Esophagus squamous epithelium (tissue), 5 donors: ENCODE measurements around the gene GID8. TPM values are rescaled to one million over a fixed set of nuclear protein-coding genes. Genes with fewer than 3 reads are reported as not detected.

Source experiments
- DNase-seq: peaks from one replicate; lab custom pipeline; 2025; lab: John Stamatoyannopoulos, UW
- H3K27ac ChIP-seq, 4 donors: fragments of 200-600 bp; sonication (generic); one replicate each; pipeline ENCODE4 v1.5.1; 2016 to 2019; ENCODE audit warnings: mild to moderate bottlenecking in 1 of 4
- H3K27me3 ChIP-seq, 4 donors: fragments of 200-600 bp; sonication (generic); 1 replicate in 3 of 4; 2 replicates in 1 of 4; pipeline versions ENCODE4 v1.5.1 to v1.6.0; 2017 to 2021; ENCODE audit warnings: antibody characterized with exemption in 1 of 4
- H3K36me3 ChIP-seq, 3 donors: fragments of 200-600 bp; sonication (generic); one replicate each; pipeline ENCODE4 v1.5.1; 2016 to 2019
- H3K4me1 ChIP-seq, 3 donors: fragments of 200-600 bp; sonication (generic); one replicate each; pipeline ENCODE4 v1.5.1; 2017 to 2019
- H3K4me3 ChIP-seq, 4 donors: fragments of 200-600 bp; sonication (generic); 1 replicate in 3 of 4; 2 replicates in 1 of 4; pipeline ENCODE4 v1.5.1; 2016 to 2019; ENCODE audit warnings: mild to moderate bottlenecking in 2 of 4, moderate library complexity in 1 of 4
- H3K9me3 ChIP-seq, 3 donors: fragments of 200-600 bp; sonication (generic); one replicate each; pipeline ENCODE4 v1.5.1; 2016 to 2019
- CTCF ChIP-seq, 6 experiments: fragments of 450-650 bp in 4 of 6; fragments of 200-600 bp in 2 of 6; sonication (generic) in 2 of 6; IDR thresholded peaks; one replicate each; pipeline ENCODE4 v1.5.1; 2016 to 2019; ENCODE audit warnings: antibody characterized with exemption in 6 of 6, mild to moderate bottlenecking in 4 of 6, moderate library complexity in 4 of 6
- POLR2A ChIP-seq, 4 donors: fragments of 450-650 bp; IDR thresholded peaks; one replicate each; pipeline ENCODE4 v1.6.1; 2017; ENCODE audit warnings: antibody characterized with exemption in 4 of 4, mild to moderate bottlenecking in 4 of 4, moderate library complexity in 3 of 4
- WGBS, 2 donors: methylation state at CpG; one replicate each; pipeline ENCODE4 v1.1.5; 2018; 5-methylcytosine and 5-hydroxymethylcytosine counted together
- intact Hi-C: fragments of 100-400 bp; cut with DNase I; formaldehyde crosslinking; loops from one replicate; pipeline ENCODE4 v1.15.0; 2022
- total RNA-seq, 4 donors: library from RNA; depleted of rRNA; stranded (reverse); fragments of >200 nt; gene quantifications; one replicate each; pipeline ENCODE4 v1.1.0, GENCODE V29; 2016
- donor health status: DM: yes; HTN: yes; CAD: no.

The GID8 gene
- total RNA-seq, 4 donors from 2014 or later: 41.0 to 51.2 (median 44.1) TPM

DNA sequence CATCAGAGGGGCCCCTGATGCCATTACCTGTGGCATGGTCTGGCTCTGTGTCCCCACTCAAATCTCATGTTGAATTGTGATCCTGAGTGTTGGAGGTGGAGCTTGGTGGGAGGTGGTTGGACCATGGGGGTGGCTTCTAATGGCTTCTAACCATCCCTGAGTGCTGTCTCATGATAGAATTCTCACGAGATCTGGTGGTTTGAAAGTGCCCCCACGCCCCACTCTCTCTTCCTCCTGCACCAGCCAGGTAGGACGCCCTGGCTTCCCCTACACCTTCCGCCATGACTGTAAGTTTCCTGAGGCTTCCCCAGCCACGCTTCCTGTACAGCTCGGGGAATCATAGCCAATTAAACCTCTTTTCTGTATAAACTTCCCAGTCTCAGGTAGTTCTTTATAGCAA, 53.9 kb downstream of the GID8 start:
- 60 to 62% methylated on average over 5 to 6 of the region's 6 CpGs for WGBS, 2 donors
- TF ChIP-seq POLR2A (IDR thresholded peaks at IDR 0.05) (no peak), CTCF (IDR thresholded peaks at IDR 0.05) (no peak)
- intact Hi-C loops: no loop called here
- Histone ChIP-seq H3K4me1 (no peaks in the 10 kb centered on the region), H3K27me3 (peaks cover 0 to 94% (median 0%) of the 10 kb centered on the region in 4 donors), H3K27ac (no peak overlapping the region), H3K36me3 (no peaks in the 10 kb centered on the region), H3K9me3 (no peaks in the 10 kb centered on the region), H3K4me3 (no peak overlapping the region)
- DNase-seq: no peak

DNA sequence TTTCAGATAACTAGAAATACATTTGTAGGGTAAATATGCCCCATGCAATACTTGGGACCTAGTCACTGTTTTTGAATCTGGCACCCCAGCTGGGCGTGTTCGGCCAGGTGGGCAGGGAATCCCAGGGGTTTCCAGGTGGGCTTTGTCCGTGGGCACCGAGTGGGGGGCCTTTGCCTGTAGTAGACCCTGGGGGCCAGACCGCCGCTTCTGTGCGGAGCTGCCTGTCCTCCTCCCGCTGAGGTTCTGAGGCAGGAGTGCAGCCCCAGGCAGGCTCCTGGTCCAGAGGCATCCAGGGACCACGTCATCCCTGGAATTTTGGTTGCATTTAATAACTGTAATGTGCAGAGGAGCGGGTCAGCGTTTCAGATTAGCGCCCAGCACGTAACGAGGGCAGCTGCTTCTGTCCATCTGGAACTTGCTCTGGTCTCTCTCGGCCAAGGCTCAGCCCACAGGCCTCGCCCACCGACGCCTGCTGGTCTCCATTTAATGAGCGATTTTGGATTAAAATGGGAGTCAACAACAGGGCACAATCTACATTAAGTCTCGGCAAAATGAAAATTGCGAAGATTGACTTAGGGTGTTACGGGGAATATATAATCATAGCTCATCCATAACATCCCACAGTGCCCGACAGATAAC, 56.0 kb downstream of the GID8 start:
- WGBS, 2 donors: 84 to 92% methylated on average over 15 to 17 of the region's 23 CpGs
- intact Hi-C loops: no loop called here
- Histone ChIP-seq H3K4me3 (no peak overlapping the region), H3K9me3 (no peaks in the 10 kb centered on the region), H3K27me3 (peaks cover 0 to 94% (median 0%) of the 10 kb centered on the region in 4 donors), H3K4me1 (no peaks in the 10 kb centered on the region), H3K36me3 (no peaks in the 10 kb centered on the region), H3K27ac (no peak overlapping the region)
- TF ChIP-seq CTCF (IDR thresholded peaks at IDR 0.05): no peak
- no peak for TF ChIP-seq POLR2A (IDR thresholded peaks at IDR 0.05)
- no peak for DNase-seq

- intact Hi-C loops: no loop called here
- no peaks in the 10 kb centered on the region for H3K4me1 ChIP-seq
- H3K9me3 ChIP-seq: no peaks in the 10 kb centered on the region
- H3K27me3 ChIP-seq: peaks cover 0 to 96% (median 0%) of the 10 kb centered on the region in 4 donors
- 44 to 67% methylated on average over 5 to 9 of the region's 19 CpGs for WGBS, 2 donors
- TF ChIP-seq CTCF (IDR thresholded peaks at IDR 0.05): no peak
- TF ChIP-seq POLR2A (IDR thresholded peaks at IDR 0.05): no peak
- no peak overlapping the region for H3K4me3 ChIP-seq
- H3K36me3 ChIP-seq: no peaks in the 10 kb centered on the region
- no peak overlapping the region for H3K27ac ChIP-seq
- no peak for DNase-seq
Measured at GRCh38 chr20:62994869-62995281, 56.9 kb downstream of the GID8 start.

- H3K36me3 ChIP-seq: no peaks in the 10 kb centered on the region
- intact Hi-C loops: no loop called here
- H3K4me1 ChIP-seq: no peaks in the 10 kb centered on the region
- TF ChIP-seq CTCF (IDR thresholded peaks at IDR 0.05) (no peak), POLR2A (IDR thresholded peaks at IDR 0.05) (no peak)
- H3K4me3 ChIP-seq: no peak overlapping the region
- no peaks in the 10 kb centered on the region for H3K9me3 ChIP-seq
- peaks cover 0 to 97% (median 0%) of the 10 kb centered on the region in 4 donors for H3K27me3 ChIP-seq
- 46 to 74% methylated on average over 5 to 10 of the region's 11 CpGs for WGBS, 2 donors
- DNase-seq: no peak
- H3K27ac ChIP-seq: no peak overlapping the region
Measured at GRCh38 chr20:62995481-62995880, 57.5 kb downstream of the GID8 start.

- 77 to 81% methylated on average over 11 to 14 of the region's 25 CpGs for WGBS, 2 donors
- no peak for DNase-seq
- TF ChIP-seq CTCF (IDR thresholded peaks at IDR 0.05) (no peak), POLR2A (IDR thresholded peaks at IDR 0.05) (no peak)
- no peak overlapping the region for H3K4me3 ChIP-seq
- no peaks in the 10 kb centered on the region for H3K36me3 ChIP-seq
- no peak overlapping the region for H3K27ac ChIP-seq
- intact Hi-C loops: no loop called here
- no peaks in the 10 kb centered on the region for H3K9me3 ChIP-seq
- H3K27me3 ChIP-seq: peaks cover 0 to 97% (median 0%) of the 10 kb centered on the region in 4 donors
- H3K4me1 ChIP-seq: no peaks in the 10 kb centered on the region
Measured at GRCh38 chr20:62995898-62996595, 58.1 kb downstream of the GID8 start.
